ENCODE results near the gene BNIP5.
A peak's percentile ranks its signal among the peaks of the same experiment; 100 is the strongest.

BNIP5 gene

DNA sequence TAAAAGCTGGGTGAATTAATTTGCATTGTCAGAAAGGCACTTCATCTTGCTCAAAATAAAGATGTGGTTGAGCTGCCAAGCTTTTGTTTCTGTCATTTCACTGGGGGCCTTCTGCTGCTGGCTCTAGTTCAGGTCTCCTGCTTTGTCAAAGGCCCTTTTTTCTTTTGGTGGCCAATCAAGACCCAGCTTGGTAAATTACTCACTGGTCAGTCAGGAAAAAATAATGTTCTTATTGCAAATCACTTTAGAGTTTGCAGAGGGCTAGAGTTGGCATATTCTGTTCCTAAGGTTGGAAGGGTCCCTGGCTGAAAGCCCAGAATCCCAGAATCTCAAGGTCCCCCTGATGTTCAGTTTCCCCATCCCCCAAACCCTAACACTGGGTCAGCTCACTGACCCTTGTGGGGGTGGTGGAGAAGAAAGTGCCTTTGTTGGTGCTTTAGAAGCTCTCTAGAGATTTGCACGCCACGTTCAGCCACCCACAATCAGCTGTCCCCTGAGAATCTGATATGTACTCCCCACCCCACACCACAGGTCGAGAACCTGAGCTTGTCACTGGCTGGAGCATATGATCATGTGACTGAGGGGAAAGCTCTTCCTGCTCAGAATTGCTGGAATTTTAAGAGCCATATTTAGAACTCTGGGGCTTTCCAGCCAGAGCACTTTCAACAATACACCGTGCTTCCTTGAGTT lies 21.7 kb upstream of the BNIP5 start:
- peak; percentile 54 for DNase-seq (ENCODE audit: low spot score)
- TF ChIP-seq, protein P1, sequence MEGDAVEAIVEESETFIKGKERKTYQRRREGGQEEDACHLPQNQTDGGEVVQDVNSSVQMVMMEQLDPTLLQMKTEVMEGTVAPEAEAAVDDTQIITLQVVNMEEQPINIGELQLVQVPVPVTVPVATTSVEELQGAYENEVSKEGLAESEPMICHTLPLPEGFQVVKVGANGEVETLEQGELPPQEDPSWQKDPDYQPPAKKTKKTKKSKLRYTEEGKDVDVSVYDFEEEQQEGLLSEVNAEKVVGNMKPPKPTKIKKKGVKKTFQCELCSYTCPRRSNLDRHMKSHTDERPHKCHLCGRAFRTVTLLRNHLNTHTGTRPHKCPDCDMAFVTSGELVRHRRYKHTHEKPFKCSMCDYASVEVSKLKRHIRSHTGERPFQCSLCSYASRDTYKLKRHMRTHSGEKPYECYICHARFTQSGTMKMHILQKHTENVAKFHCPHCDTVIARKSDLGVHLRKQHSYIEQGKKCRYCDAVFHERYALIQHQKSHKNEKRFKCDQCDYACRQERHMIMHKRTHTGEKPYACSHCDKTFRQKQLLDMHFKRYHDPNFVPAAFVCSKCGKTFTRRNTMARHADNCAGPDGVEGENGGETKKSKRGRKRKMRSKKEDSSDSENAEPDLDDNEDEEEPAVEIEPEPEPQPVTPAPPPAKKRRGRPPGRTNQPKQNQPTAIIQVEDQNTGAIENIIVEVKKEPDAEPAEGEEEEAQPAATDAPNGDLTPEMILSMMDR (IDR thresholded peaks at IDR 0.05; ENCODE audit: extremely low read depth, missing control alignments): no peak

DNA sequence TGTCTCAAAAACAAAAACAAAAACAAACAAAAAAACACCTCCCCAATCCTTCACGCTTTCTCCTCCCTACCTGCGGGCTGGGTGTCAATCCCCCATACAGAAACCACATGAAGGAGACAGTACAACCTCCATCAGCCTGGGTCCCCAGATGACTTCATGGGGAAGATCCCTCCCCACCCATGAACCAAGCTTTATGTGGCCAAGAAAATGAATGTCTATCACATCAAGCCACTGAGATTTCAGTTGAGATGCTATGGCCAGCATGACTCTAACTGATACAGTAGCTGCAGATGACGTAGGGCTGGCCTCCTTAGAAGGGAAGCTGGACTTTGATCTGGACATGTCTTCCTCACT lies 21.2 kb upstream of the BNIP5 start:
- TF ChIP-seq, protein P1 (IDR thresholded peaks at IDR 0.05; ENCODE audit: extremely low read depth, missing control alignments): no peak
- DNase-seq (ENCODE audit: low spot score): peak; percentile 58

DNA sequence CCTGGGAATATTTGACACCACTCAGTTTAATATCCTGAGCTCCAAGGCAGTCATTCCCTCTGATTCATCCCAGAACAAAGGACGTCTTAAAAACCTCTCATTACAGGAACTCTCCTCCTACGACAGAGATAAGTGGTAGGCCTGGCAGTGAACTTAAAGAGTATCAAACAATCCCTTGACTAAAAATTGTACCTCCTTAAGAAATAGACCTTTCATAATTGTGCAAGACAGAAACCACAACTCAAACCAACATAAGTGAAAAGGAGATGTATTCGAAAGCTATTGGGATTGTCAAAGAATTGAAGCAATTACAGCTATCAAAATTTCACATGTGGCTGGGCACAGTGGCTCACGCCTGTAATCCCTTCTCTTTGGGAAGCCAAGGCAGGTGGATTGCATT lies 19.1 kb upstream of the BNIP5 start:
- TF ChIP-seq, protein P1 (IDR thresholded peaks at IDR 0.05; ENCODE audit: extremely low read depth, missing control alignments): no peak
- DNase-seq (ENCODE audit: low spot score): no peak

DNA sequence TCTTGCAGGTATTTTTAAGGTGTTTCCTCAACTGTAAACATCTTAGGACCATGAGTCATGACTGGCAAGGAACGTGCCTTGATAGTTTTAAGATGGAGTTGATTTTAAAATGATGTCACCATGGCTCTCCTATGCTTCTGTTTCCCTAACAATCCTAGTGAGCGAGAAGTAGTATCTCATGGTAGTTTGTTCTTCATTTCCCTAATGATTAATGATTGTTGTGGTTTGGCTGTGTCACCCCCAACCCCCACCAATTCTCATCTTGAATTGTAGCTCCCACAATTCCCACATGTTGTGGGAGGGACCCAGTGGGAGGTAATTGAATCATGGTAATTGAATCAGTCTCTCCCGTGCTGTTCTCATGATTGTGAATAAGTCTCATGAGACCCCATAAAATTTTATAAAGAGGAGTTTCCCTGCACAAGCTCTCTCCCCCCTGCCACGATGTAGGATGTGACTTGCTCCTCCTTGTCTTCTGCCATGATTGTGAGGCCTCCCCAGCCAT lies 16.8 kb upstream of the BNIP5 start:
- TF ChIP-seq, protein P1 (IDR thresholded peaks at IDR 0.05; ENCODE audit: extremely low read depth, missing control alignments): no peak
- DNase-seq (ENCODE audit: low spot score): no peak

GRCh38 chr6:36352477-36353157 lies 15.9 kb upstream of the BNIP5 start:
- no peak for DNase-seq (ENCODE audit: low spot score)
- TF ChIP-seq, protein P1 (IDR thresholded peaks at IDR 0.05; ENCODE audit: extremely low read depth, missing control alignments): no peak

- no peak for DNase-seq (ENCODE audit: low spot score)
- TF ChIP-seq, protein P1 (IDR thresholded peaks at IDR 0.05; ENCODE audit: extremely low read depth, missing control alignments): no peak
Measured at GRCh38 chr6:36350681-36351571, 14.2 kb upstream of the BNIP5 start.
